ENCODE data around the gene DAG1.

DNA sequence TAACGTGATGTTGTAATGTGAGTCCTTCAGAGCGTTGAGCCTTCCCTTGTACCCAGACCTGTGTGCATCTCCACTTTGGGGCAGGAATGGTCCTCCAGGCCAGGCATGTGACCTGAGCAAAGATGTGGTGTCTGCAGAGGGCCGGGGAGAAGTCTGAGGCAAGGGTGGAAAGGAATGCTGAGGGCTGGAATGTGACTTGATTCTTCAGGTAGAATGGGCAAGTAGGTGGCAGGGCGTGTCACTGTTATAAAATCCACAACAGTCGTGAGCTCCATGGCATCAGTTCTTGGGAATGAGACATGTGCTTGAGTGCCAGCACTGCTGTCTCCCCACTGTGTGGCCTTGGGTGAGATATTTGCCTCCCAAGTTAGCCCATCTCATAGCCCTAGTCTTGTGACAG lies 60.2 kb downstream of the DAG1 start:
- TF ChIP-seq, protein P1, sequence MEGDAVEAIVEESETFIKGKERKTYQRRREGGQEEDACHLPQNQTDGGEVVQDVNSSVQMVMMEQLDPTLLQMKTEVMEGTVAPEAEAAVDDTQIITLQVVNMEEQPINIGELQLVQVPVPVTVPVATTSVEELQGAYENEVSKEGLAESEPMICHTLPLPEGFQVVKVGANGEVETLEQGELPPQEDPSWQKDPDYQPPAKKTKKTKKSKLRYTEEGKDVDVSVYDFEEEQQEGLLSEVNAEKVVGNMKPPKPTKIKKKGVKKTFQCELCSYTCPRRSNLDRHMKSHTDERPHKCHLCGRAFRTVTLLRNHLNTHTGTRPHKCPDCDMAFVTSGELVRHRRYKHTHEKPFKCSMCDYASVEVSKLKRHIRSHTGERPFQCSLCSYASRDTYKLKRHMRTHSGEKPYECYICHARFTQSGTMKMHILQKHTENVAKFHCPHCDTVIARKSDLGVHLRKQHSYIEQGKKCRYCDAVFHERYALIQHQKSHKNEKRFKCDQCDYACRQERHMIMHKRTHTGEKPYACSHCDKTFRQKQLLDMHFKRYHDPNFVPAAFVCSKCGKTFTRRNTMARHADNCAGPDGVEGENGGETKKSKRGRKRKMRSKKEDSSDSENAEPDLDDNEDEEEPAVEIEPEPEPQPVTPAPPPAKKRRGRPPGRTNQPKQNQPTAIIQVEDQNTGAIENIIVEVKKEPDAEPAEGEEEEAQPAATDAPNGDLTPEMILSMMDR (IDR thresholded peaks at IDR 0.05 in 8 of 11, conservative IDR thresholded peaks at IDR 0.05 in 3 of 11): no peak
- no peak for TF ChIP-seq POLR2A (IDR thresholded peaks at IDR 0.05)
- no peak for TF ChIP-seq POLR2AphosphoS5 (IDR thresholded peaks at IDR 0.05)
